SJSA1 (cell line): ENCODE results near the gene CTSD. TPM values are rescaled to one million over a fixed set of nuclear protein-coding genes. Genes with fewer than 3 reads are reported as not detected.
A peak's percentile ranks its signal among the peaks of the same experiment; 100 is the strongest.

Experiments
- DNase-seq, 2 experiments: peaks; one replicate each; pipeline ENCODE4 v3.0.0-alpha.2; 2015 to 2020; ENCODE audit warnings: low spot score in 2 of 2, low read depth in 1 of 2
- H3K27ac ChIP-seq: fragments of 250-450 bp; sonication (Bioruptor Pico); 2 replicates; pipeline ENCODE4 v1.5.1; 2020; ENCODE audit warnings: mild to moderate bottlenecking, moderate library complexity
- H3K27me3 ChIP-seq: fragments of 250-450 bp; sonication (Bioruptor Pico); replicated peaks from 2 replicates; pipeline ENCODE4 v1.5.1; 2020; ENCODE audit warnings: mild to moderate bottlenecking, moderate library complexity
- H3K36me3 ChIP-seq: fragments of 250-450 bp; sonication (Bioruptor Pico); 2 replicates; pipeline ENCODE4 v1.5.1; 2020; ENCODE audit warnings: mild to moderate bottlenecking
- H3K4me1 ChIP-seq: fragments of 250-450 bp; sonication (Bioruptor Pico); replicated peaks from 2 replicates; pipeline ENCODE4 v1.6.1; 2021; ENCODE audit warnings: mild to moderate bottlenecking
- H3K4me3 ChIP-seq: fragments of 250-450 bp; sonication (Bioruptor Pico); 2 replicates; pipeline ENCODE4 v1.5.1; 2020; ENCODE audit warnings: mild to moderate bottlenecking
- H3K9me3 ChIP-seq: fragments of 250-450 bp; sonication (Bioruptor Pico); replicated peaks from 2 replicates; pipeline ENCODE4 v1.5.1; 2020; ENCODE audit warnings: mild to moderate bottlenecking
- total RNA-seq: library from RNA; depleted of rRNA; stranded (reverse); fragments of >200 nt; shearing (Covaris generic); gene quantifications from 2 replicates; pipeline ENCODE4 v1.2.3, GENCODE V29; 2014

Gene CTSD
- total RNA-seq, 1 experiment from 2014 or later, result 253 TPM

DNA sequence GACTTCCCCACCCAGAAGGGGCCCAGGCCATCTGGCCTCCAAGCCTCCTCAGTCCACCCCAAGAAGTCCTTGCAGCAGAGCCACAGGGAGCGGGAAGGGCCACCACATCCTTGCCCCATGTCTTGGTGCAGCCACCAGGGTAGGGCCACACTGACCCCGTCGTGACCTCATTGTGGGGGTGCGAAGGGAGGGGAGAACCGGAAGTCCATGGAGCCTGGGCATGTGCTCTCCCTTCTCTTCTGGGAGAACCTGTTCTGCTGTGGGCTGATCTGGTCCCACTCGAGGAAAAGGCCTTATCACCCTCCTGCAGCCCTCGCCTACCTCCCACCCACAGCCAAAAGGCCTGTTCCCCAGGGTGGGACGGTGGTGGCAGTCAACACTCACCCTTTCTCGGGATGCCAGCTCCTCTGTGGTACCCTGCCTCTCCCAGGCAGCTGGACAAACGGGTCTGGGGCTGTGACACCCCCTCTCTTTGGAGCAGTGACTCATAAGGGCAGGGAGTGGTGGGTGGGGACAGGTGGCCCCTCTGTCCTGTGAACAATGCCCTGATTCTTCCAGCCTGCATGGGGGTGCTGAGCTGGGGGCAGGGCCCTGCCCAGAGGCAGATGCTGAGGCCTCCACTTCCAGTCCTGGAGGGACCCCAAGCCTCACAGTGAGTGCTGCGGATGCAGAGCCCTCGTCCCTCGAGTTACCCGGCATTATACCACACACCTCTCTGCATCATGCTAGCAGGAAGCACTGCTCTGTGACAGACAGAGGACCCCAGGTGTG is 14.6 kb upstream of the CTSD start:
- Histone ChIP-seq H3K4me1 (peaks cover 15% of the 10 kb centered on the region), H3K9me3 (no peaks in the 10 kb centered on the region), H3K27me3 (no peaks in the 10 kb centered on the region), H3K27ac (no peak overlapping the region), H3K36me3 (no peaks in the 10 kb centered on the region), H3K4me3 (no peak overlapping the region)
- DNase-seq, result no peak

DNA sequence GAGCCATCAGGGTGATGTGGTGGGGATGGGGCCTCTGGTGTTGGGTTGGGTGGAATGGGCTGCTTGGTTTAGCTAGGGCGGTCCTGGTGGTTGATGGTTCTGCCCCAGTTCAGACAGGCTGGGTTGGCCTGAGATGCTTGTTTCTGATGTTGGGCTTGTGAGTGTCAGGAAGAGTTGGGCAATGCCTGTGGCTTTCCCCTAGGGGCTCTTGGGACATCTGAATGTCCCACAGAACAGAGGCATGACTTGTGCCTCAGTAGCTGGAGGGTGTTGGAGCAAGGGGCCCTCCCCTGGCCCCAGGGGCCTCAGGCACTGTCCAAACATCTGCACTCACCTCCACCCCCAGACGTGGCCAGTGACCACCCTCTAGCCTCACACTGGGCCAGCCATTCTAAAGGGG is 14.0 kb upstream of the CTSD start:
- Histone ChIP-seq H3K4me1 (peaks cover 12% of the 10 kb centered on the region), H3K36me3 (no peaks in the 10 kb centered on the region), H3K27ac (no peak overlapping the region), H3K4me3 (no peak overlapping the region), H3K27me3 (no peaks in the 10 kb centered on the region), H3K9me3 (no peaks in the 10 kb centered on the region)
- no peak for DNase-seq

DNA sequence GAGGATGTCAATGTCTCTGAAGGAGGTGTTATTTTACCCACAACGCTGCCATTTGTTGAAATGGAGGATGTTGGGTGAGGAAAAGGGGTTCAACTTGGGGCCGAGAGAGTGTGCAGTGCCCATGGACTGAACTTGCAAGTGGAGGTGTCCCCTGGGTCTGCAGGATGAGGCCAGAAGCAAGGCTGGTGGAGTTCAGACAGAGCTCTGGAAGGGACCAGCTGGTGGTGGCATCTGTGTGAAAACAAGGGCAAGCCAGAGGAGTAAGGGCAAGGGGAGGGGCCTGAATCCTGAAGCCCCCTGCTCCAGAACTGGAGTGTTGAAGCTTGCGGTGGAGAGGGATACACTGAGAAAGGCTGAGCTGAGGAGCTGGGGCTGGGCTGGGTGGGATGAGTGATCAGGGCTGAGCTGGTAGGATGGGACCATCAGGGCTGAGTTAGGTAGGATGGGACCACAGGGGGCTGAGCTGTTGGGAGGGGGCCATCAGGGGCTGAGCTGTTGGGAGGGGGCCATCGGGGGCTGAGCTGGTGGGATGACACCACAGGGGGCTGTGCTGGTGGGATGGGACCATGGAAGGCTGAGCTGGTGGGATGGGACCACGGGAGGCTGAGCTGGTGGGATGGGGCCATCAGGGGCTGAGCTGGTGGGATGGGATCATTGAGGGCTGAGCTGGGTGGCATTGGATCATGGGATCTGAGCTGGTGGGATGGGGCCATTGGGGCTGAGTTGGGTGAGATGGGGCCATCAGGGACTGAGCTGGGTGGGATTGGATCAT is 13.4 kb upstream of the CTSD start:
- no peaks in the 10 kb centered on the region for H3K27me3 ChIP-seq
- H3K27ac ChIP-seq, result no peak overlapping the region
- DNase-seq, result no peak
- H3K4me1 ChIP-seq, result peaks cover 12% of the 10 kb centered on the region
- no peaks in the 10 kb centered on the region for H3K9me3 ChIP-seq
- H3K36me3 ChIP-seq, result no peaks in the 10 kb centered on the region
- H3K4me3 ChIP-seq, result no peak overlapping the region

- H3K36me3 ChIP-seq, result no peaks in the 10 kb centered on the region
- H3K27me3 ChIP-seq, result no peaks in the 10 kb centered on the region
- H3K4me1 ChIP-seq, result peaks cover 19% of the 10 kb centered on the region
- no peak for DNase-seq
- no peaks in the 10 kb centered on the region for H3K9me3 ChIP-seq
- H3K27ac ChIP-seq, result no peak overlapping the region
- H3K4me3 ChIP-seq, result no peak overlapping the region
These were observed 12.7 kb upstream of the CTSD start for GRCh38 chr11:1776331-1776851.

DNA sequence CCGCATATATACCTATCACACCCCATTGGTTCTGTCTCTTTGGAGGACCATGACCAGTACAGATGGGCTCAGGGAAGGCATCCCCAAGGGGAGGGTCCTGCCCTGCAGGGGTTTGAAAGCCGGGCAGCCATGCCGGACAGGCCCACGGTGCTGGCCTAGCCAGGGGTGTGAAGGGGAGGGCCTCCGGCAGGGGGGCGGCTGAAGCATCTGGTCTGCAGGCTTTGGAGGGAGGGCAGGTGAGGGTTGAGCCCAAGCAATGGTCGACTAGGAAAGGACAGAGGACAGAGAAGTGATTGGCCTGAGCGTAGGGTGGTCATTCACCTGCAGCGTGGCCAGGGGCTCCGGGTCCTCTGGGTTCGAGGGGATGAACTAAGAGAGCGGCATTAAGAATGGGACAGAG is 11.2 kb upstream of the CTSD start:
- no peak overlapping the region for H3K27ac ChIP-seq
- no peak for DNase-seq

DNA sequence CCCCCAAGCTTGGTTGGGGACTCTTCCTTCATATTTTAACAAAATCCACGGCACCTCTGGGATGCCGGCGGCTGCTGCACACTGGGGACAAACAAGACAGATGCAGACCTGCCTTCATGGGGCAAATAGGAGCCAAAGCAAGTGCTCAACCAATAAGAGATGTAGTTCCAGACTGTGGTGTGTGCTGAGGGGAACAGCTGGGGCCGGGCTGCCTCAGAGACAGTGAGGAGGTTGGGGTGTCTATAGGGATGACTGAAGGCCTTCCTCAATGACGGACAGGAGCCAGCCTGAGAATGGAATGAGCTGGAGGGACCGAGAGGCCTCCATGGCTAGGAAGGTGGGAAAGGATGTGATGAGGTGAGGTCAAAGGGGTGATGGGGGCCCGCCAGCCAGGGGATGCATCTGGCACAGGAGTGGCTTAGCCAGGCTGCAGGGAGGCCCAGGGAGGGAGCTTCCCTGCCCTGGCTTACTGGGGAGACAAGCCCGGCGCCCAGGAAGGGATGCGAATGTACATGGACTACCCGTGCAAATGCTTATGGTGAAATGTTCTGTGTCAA is 10.3 kb upstream of the CTSD start:
- Histone ChIP-seq H3K4me3 (no peak overlapping the region), H3K36me3 (no peaks in the 10 kb centered on the region), H3K9me3 (no peaks in the 10 kb centered on the region), H3K4me1 (peaks cover 20% of the 10 kb centered on the region), H3K27ac (no peak overlapping the region), H3K27me3 (no peaks in the 10 kb centered on the region)
- DNase-seq, result no peak

More for the DNA sequence above, 11.2 kb upstream of the CTSD start:
- Histone ChIP-seq H3K4me3 (no peak overlapping the region), H3K9me3 (no peaks in the 10 kb centered on the region), H3K27me3 (no peaks in the 10 kb centered on the region), H3K36me3 (no peaks in the 10 kb centered on the region), H3K4me1 (peaks cover 20% of the 10 kb centered on the region)

- Histone ChIP-seq H3K4me3 (no peak overlapping the region), H3K27me3 (no peaks in the 10 kb centered on the region), H3K36me3 (no peaks in the 10 kb centered on the region), H3K27ac (no peak overlapping the region), H3K4me1 (peaks cover 20% of the 10 kb centered on the region), H3K9me3 (no peaks in the 10 kb centered on the region)
- DNase-seq, result no peak
These were observed 9.6 kb upstream of the CTSD start for GRCh38 chr11:1773131-1773993.

- Histone ChIP-seq H3K36me3 (no peaks in the 10 kb centered on the region), H3K9me3 (no peaks in the 10 kb centered on the region), H3K27ac (peak overlapping the region; percentile 54), H3K27me3 (no peaks in the 10 kb centered on the region), H3K4me1 (peaks cover 20% of the 10 kb centered on the region), H3K4me3 (no peak overlapping the region)
- peak; percentile 88 to 92 for DNase-seq
These were observed 8.8 kb upstream of the CTSD start for GRCh38 chr11:1772270-1773130.

GRCh38 chr11:1771700-1772099 is 8.0 kb upstream of the CTSD start:
- H3K27me3 ChIP-seq, result no peaks in the 10 kb centered on the region
- no peak for DNase-seq
- H3K36me3 ChIP-seq, result no peaks in the 10 kb centered on the region
- no peak overlapping the region for H3K4me3 ChIP-seq
- H3K4me1 ChIP-seq, result peaks cover 20% of the 10 kb centered on the region
- peak overlapping the region; percentile 54 for H3K27ac ChIP-seq
- H3K9me3 ChIP-seq, result no peaks in the 10 kb centered on the region

GRCh38 chr11:1771273-1771672 is 7.5 kb upstream of the CTSD start:
- peaks cover 20% of the 10 kb centered on the region for H3K4me1 ChIP-seq
- H3K4me3 ChIP-seq, result no peak overlapping the region
- no peaks in the 10 kb centered on the region for H3K27me3 ChIP-seq
- H3K9me3 ChIP-seq, result no peaks in the 10 kb centered on the region
- no peak overlapping the region for H3K27ac ChIP-seq
- no peak for DNase-seq
- H3K36me3 ChIP-seq, result no peaks in the 10 kb centered on the region

- Histone ChIP-seq H3K4me1 (peaks cover 20% of the 10 kb centered on the region), H3K9me3 (no peaks in the 10 kb centered on the region), H3K36me3 (no peaks in the 10 kb centered on the region), H3K27me3 (no peaks in the 10 kb centered on the region), H3K4me3 (no peak overlapping the region), H3K27ac (no peak overlapping the region)
- DNase-seq, result no peak
These were observed 6.8 kb upstream of the CTSD start for GRCh38 chr11:1770528-1770927.

DNA sequence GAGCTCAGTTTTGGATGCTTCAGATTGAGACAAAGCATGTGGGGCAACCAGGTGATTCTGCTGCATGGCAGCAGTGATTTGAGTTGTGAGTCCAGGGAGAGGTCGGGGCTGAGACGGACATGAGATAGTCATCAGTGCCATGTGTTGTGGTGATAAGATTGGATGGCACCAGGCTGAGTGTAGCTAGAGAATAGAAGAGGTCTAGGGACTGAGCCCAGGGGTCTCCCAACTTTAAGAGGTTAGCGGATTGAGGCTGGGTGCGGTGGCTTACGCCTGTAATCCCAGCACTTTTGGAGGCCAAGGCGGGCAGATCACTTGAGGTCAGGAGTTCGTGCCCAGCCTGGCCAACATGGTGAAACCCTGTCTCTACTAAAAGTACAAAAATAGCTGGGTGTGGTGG is 6.3 kb upstream of the CTSD start:
- H3K27ac ChIP-seq, result no peak overlapping the region
- H3K36me3 ChIP-seq, result no peaks in the 10 kb centered on the region
- H3K4me3 ChIP-seq, result no peak overlapping the region
- H3K4me1 ChIP-seq, result peaks cover 20% of the 10 kb centered on the region
- no peaks in the 10 kb centered on the region for H3K9me3 ChIP-seq
- no peak for DNase-seq
- no peaks in the 10 kb centered on the region for H3K27me3 ChIP-seq
